ENCODE data around the gene MEIOC.
A peak's percentile ranks its signal among the peaks of the same experiment; 100 is the strongest.
"Not testable (repeated sequence)": the region's sequence is repeated elsewhere in the genome, so short reads cannot be mapped to it uniquely, and the experiment has no call there.

MEIOC gene

DNA sequence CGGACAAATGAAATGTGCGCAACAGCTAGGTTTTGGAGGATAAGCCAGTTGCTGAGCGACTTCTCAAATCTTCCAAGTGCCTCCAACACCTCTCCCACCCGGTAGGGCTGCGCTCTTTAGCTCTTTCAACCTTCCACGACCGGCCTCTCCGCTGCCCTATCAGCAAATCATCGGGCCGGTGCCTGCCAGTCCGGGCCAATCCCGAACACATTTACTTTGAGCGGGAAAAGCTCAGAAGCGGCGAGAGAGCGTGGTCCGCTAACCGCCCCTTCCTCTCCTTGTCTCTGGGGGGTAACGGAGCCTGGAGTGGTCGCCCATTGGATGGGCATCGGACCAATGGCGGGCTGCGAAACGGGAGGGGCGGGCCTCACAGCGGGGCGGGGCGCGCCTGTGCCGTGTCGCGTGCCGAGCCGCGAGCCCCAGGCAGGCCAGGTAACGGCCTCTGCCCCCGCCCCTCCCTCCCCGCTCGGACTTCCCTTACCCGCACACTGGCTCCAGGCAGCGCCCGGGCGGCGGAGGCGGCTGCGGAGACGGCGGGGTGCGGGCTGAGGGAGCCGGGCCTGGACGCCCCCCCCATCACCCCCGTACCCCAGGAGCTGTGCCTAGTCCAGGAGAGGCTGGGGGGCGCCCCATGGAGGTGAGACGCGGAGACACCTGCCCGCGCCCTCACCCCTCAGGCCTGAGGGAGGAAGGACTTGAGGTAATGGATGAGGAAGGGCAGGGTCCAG, at the start of gene MEIOC:
TSS of gene MEIOC (plus strand) at position 486 of the 728 bp plus-strand sequence. CDS start at position 632, 146 bp downstream.
- DNase-seq (ENCODE audit: low read depth): peak; percentile 19

DNA sequence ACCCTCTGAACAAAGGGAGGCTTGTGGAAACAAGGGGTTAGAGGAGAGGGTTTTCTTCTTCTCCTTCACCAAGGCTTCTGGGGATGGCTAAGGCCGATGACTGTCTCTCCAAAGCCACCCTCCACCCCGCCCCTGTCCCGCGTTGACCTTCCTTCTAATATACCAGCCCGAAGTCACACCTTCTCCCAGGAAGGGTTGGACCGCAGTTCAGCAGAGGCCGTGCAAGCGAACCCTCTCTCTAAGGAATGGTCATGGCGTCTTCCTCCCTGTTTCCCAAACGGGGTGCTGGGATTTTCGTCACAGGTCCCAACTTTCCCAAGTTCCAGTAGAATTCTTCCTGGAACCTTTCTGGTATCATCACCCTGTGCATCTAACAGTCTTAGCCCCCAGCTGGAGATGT, 49.6 kb upstream of the MEIOC start:
- no peak for DNase-seq (ENCODE audit: low read depth)

DNA sequence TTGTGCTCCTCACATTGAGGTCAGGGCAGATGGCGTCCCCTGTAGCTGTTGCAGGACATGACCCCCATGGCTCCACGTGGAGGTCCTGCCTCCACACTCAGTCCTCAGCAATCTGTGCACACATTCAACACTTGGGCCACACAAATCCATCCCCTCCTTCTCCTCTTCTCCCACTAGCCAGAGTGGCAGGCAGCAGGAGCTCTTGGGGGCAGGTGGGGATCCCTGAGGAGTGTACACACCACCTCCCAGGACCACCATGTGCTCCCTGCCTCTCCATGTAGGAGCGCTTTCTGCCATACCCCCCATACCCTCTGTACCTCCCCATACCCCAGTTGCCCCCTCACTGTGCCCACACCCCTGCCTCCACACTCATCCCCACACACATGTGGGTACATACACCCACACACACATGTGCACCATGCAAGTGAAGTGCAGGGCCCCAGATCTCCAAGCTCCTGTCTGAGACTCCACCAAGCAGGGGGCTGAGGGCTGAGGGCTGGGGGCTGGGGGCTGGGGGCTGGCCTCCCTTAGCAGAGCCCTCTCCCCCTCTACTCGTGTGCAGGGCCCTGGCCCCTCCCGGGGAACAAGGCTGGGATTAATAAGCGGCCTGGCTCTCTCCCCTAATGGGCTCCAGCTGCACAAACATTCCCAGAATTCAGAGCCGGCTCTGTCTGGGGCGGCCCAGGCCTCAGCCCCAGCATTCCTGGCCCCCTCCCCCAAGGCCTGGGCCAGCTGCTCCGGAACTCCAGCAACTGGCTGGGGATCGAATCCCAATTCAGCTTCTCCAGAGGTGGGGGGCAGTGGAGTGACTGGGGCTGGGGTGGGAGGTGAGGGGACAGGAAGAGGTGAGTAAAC, 48.2 kb upstream of the MEIOC start:
- DNase-seq (ENCODE audit: low read depth): no peak

DNA sequence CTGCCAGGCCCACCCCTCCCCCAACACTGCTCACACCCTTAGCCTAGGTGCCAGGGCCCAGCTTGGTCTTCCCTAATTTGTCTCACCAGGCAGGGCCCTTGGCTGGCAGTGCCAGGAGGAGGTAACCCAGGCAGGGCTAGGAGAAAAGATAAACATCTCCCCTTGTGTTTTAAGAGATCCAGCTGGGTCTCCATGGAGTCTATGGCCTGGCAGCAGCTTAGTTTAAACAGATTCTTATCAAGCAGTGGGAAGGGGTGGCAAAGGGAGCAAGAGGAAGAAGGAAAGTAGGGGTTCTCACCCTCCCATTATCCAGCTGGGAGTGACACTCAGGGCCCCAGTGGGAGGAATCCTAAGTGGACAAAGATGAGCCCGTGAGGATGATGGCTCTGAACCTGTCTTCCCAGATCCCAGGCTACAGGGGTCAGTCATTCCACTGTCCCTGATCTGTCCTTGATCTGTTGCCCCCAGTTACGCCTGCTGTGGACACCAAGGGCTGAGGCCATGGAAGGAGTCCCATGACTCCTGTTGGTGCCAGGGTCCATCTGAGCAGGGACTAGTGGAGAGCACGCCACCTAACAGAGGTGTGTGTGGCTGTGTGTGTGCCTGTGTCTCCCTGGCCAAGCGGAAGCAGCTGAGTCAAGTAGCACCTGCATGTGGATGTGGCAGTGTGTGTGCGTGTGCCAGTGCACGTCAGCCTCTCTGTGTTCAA, 47.4 kb upstream of the MEIOC start:
- DNase-seq (ENCODE audit: low read depth): no peak

DNA sequence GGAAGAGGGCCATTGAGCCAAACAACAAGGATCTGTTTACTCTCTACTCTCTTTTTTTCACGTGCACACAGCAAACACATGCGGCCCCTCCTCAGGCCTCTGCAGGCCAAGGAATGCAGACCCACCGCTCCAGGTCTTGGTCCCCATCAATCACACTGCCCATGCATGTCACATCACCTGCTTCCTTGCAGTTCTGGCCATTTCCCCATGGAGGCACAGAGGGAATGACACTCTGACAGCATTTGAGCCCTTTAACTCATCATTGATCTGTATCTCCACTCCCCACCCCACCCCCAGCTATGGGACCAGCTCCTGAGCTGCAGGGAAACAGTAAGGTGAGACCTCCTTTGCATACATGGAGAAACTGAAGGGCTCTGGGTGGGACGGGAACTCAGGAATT, 45.9 kb upstream of the MEIOC start:
- DNase-seq (ENCODE audit: low read depth): no peak

DNA sequence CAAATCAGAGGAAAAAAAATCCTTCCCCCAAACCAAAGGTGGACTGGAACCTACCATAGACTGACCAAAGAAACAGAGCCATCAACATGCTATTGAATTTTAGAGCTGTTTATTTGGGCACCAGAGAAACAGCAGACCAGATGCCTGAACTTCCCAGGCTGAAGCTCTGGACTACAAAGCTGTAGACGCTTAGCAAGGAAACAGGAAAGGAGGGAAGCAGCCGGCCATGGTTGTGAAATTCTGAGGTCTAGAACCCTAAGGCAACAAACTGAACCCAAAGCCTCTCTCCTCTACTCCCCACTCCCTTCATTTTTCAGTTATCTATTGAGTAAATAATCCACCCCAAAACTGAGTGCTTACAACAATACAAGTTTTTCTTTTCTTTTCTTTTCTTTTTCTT, 45.4 kb upstream of the MEIOC start:
- no peak for DNase-seq (ENCODE audit: low read depth)

DNA sequence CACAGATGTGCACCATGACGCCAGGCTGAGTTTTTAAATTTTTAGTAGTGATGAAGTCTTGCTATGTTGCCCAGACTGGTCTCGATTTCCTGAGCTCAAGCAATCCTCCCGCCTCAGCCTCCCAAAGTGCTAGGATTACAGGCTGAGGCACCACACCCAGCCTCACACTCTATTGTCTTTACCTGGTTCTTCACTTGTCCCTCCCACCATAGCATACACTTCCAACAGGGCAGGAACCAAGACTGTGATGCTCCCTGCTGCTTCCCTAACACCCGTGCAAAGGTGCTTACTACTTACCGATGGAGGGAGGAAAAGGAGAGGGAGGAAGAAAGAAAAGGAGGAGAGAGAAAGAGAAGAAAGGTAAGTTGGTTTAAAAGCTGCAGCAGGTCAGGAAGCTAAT, 41.4 kb upstream of the MEIOC start:
- no peak for DNase-seq (ENCODE audit: low read depth)

DNA sequence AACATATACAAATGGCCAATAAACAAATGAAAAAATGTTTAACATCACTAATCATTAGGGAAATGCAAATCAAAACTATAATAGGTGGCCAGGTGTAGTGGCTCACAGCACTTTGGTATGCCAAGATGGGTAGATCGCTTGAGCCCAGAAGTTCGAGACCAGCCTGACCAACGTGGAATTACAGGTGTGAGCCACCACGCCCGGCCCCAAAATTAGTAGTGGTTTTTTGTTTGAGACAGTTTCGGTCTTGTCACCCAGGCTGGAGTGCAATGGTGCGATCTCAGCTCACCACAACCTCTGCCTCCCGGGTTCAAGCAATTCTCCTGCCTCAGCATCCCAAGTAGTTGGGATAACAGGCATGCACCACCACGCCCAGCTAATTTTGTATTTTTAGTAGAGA, 37.6 kb upstream of the MEIOC start:
- DNase-seq (ENCODE audit: low read depth): not testable (repeated sequence)

DNA sequence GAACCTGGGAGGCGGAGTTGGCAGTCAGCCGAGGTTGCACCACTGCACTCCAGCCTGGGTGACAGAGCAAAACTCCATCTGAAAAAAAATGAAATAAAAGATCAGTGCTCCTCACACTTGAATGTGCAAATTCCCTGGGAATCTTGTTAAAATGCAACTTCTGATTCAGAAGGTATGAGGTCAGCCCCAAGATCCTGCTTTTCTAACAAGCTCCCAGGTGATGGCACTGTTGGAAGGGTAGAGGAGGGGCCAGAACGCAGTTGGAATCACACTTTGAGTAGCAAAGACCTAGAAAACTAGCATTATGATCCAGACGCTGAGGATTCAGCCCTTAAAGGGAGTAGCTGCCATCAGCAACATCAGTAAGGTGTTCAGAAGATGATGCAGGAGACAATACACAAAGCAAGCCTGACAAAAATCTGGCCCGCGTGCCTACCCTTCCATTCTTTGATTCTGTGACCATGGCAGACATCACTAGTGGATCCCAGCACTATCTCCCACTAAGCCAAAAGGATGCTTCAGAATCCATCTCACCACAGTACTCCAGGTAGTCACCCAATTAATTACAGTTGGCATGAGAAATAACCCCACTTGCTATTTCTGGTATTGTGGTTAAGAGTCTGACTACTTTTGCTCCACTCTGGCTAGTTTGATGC, 33.1 kb upstream of the MEIOC start:
- DNase-seq (ENCODE audit: low read depth): no peak

DNA sequence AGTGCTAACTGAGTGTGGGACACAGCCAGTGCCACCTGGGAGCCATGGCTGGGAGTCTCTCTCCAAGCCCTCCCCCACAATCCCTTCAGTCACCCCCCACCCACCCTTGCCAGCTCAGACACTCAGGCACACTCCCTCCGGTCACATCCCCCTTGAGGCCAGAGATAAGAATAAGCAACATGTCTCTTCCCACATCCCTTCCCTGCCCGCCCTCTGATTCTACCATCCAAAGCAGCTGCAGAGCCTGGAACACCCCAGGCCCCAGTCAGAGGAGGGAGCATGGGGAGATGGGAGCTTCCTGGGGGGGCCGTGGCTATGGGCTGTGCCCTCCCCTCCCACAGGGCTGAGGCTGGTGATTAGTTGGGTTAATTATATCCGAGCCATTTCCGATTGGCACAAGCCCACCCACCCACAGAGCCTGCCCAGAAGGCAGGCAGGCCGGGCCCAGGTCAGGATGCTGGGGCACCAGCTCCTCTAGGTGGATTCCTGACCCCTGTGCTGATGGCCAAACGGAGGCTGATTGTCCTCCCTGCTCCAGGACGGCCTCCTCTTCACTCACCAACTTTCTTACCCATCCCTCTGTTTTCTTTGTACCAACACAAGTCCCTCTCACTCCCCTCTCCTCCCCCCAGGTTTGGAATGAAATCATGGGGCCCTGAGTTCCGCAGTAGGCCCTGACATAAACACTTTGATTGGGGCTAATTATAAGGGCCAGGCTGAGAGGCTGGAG, 28.6 kb upstream of the MEIOC start:
- no peak for DNase-seq (ENCODE audit: low read depth)

DNA sequence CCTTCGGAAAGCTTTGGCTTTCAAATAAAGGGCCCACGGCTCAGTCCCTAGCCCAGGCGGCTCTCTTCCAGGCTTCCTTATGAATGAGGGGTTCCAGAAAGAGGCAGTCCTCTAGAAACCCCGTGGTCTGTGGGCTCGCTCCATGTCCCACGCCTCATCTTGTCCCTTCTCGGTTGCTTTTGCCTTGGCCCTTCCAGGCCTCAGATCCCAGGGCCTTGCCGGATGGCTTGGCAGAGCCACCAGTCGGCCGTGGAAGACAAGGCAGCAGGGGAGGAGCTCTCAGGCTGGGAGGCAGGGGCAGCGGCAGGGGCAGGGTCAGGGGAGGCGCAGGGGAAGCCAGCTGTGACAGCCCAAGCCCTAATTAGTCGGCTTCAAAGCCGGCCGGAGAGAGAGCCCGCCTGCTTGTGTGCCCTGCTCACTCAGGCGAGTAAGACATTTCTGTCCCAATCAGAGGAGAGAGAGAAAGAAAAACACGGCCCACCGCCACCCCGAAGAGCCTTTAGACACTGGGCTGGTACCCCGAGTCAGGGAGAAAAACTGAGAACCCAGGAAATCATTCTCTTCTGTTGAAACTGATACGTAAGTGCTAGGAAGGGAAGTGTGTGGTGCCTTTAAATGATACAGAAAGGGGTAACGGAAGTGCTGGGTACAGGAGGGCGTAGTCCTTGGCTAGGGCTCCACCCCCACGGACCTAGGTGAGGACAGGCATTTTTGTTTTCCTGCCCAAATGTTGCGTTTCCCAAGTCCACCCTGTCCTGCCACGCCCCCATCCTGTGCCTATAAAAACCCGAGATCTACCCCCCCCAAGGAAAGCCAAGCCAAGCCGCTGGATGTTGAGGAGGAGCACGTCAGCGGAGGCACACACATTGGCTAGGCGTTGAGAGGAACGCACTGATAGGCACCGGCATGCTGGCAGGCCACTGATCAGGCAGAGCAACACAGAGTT, 27.8 kb upstream of the MEIOC start:
- no peak for DNase-seq (ENCODE audit: low read depth)

DNA sequence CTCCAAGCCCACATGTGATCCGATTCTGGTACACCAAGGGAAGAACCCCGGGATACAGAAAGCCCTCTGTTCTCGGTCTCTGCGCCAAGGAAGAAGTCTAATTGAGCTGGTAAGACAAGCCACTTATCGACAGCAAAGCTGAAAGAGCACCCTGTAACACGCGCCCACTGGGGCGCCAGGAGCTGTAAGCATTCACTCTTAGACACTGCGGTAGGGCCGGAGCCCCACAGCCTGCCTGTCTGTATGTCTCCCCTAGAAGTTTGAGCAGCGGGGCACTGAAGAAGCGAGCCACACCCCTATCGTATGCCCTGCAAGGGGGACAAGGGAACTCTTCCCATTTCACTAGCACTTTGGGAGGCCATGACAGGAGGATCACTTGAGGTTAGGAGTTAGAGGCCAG, 27.0 kb upstream of the MEIOC start:
- DNase-seq (ENCODE audit: low read depth): no peak

DNA sequence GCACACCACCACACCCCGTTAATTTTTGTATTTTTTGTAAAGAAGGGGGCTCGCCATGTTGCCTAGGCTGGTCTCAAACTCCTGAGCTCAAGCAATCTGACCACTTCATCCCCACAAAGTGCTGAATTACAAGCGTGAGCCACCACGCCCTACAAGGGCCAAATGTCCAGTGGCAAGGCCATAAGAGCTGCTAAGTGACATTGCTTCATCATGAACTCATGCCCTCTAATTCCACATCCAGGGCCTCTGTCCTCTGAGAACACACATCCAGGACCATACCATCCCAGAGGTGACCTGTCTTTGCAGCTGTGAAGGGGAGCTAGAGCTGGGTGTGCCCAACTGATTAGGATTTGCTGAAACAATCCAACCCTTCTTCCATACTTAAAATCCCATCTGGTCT, 25.6 kb upstream of the MEIOC start:
- no peak for DNase-seq (ENCODE audit: low read depth)

DNA sequence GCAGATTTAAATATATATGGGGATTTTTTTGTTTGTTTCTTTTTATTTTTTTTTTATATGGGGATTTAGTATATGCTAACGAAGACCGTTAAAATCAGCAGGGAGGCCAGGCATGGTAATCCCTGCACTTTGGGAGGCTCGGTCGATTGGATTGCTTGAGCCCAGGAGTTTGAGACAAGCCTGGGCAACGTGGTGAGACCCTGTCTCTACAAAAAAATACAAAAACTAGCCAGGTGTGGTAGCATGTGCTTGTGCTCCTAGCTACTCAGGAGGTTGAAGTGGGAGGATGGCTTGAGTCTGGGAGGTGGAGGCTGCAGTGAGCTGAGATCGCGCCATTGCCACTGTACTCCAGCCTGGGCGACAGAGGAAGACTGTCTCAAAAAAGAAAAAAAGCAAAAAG, 22.3 kb upstream of the MEIOC start:
- no peak for DNase-seq (ENCODE audit: low read depth)

DNA sequence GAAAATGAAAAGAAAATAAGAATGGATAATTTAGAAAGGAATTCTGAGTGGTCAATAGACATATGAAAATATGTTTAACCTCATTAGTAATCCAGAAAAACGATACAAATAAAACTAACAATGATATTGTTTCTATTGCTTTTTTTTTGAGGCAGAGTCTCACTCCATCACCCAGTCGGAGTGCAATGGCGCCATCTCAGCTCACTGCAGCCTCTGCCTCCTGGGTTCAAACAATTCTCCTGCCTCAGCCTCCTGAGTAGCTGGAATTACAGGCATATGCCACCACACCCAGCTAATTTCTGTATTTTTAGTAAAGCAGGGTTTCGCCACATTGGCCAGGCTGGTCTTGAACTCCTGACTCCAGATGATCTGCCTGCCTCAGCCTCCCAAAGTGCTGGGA, 21.9 kb upstream of the MEIOC start:
- DNase-seq (ENCODE audit: low read depth): not testable (repeated sequence)

DNA sequence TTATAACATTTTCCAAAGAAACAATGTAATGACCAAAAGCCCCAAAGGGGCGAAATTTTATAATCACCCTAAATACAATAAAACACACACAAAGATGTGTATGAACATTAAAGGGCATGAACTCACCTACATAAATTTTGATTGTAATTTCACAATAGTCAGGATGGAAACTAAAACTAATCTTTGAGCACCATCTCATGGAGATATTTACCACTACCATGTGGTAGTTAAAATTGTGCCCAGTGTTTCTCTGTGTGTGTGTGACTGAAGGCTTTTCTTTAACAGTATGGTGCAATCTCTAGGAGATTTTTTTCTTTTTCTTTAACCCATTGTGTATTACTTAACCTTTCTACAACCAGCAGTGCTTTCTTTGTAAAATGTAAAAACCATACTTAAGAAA, 19.7 kb upstream of the MEIOC start:
- no peak for DNase-seq (ENCODE audit: low read depth)

DNA sequence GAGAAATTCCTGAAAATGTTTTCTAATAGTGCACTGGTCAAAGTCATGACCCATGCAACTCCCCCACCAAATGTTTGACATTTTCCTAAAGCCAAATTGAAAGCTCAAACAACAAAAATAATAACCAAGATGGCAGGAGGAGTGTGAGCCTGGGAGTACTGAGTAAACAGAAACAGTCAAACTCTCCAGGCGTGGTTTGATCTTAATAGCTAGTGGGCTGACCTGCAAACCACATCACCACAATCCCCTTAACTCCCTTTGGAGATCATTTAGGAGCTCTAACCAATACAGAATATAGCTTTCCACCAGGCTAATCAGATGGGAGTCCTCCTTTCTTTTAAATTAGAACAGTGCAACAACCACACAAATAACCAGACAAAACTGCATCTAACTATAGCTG, 19.2 kb upstream of the MEIOC start:
- DNase-seq (ENCODE audit: low read depth): no peak

DNA sequence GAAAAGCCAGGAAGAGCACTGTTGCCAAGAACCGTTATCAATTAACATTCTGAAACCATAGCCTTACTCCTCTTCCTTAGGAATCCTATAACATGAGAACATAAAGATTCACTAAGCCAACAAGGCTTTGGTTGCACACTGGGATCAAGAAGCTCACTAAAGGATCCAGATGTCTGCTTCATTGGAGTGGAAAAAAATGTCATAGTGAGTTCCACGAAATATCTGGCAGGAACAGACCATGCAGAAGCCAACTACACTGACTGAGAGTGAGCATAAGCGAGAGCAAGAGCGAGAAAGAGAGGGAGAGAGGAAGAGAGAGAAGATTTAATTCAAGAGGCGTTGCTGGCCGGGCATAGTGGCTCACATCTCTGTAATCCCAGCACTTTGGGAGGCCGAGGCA, 13.4 kb upstream of the MEIOC start:
- DNase-seq (ENCODE audit: low read depth): no peak

DNA sequence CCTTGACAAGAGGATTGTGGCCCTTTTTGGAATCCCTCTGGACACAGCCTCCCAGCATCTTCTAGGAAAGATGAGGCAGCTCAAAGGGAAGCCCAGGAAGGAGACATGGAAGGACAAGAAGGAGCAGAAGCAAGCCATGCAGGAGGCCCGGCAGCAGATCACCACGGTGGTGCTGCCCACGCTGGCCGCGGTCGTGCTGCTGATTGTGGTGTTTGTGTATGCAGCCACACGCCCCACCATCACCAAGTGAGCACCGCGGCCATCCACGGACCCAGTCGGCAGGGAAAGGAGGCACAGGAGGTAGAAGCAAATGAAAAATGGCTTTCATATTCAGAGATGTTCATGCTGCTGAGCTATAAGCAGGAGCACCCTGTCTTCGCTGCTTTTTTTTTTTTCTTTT, 10.9 kb upstream of the MEIOC start:
- no peak for DNase-seq (ENCODE audit: low read depth)

DNA sequence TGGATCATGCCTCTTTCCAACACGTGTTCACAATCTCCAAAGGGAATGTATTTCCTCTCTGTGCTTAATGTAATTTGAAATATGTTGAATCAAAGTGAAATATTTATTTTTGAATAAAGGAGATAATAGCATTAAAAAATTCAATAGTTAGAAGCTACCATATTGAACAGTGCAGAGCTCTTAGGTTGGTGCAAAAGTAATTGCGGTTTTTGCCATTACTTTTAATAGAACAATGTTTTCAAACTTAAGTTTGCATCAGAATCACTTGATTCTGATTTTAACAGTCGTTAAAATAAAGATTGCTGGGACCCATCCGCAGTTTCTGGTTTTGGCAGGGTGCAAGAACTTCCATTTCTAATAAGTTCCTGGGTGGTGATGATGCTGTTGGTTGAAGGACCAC, 10.0 kb upstream of the MEIOC start:
- no peak for DNase-seq (ENCODE audit: low read depth)

DNA sequence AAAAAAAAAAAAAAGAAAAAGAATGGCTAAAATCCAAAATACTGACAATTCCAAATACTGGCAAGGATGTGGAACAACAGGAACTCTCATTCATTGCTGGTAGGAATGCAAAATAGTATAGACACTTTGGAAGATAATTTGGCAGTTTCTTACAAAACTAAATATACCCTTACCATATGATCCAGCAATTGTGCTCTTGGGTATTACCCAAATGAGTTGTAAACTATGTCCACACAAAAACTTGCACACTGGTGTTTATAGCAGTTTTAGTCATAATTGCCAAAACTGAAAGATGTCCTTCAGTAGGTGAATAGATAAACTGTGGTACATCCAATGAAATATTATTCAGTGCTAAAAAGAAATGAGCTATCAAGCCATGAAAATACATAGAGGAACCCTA, 8.5 kb upstream of the MEIOC start:
- DNase-seq (ENCODE audit: low read depth): no peak

Data from stimulated activated CD8-positive, alpha-beta memory T cell treated with anti-CD3 and anti-CD28 coated beads, Interleukin-7, amount 100 ng/mL, for 24 hours (primary cell).